HepG2 (cell line): ENCODE results near the gene SERHL2. TPM values are rescaled to one million over a fixed set of nuclear protein-coding genes. Genes with fewer than 3 reads are reported as not detected.
A peak's percentile ranks its signal among the peaks of the same experiment; 100 is the strongest.

Source experiments
- BRF2 ChIP-seq: sonication (generic); formaldehyde crosslinking; IDR thresholded peaks from 2 replicates; pipeline ENCODE4 v1.8.1; 2022; ENCODE audit warnings: mild to moderate bottlenecking, missing genetic modification reagents
- E2F1 ChIP-seq: sonication (generic); formaldehyde crosslinking; IDR thresholded peaks from 2 replicates; pipeline ENCODE4 v1.5.0; 2020; ENCODE audit warnings: missing genetic modification reagents
- GATAD1 ChIP-seq: IDR thresholded peaks from 2 replicates; pipeline ENCODE4 v1.6.1; 2016; ENCODE audit warnings: missing genetic modification reagents, missing compliant biosample characterization
- GPBP1L1 ChIP-seq: sonication (generic); formaldehyde crosslinking; IDR thresholded peaks from 2 replicates; pipeline ENCODE4 v1.5.0; 2020; ENCODE audit warnings: mild to moderate bottlenecking, missing genetic modification reagents
- KDM6A ChIP-seq: IDR thresholded peaks from 2 replicates; pipeline ENCODE4 v1.6.1; 2016; ENCODE audit warnings: low read depth
- MIXL1 ChIP-seq: IDR thresholded peaks from 2 replicates; pipeline ENCODE4 v1.6.1; 2016
- SP2 ChIP-seq: sonication (generic); formaldehyde crosslinking; IDR thresholded peaks from 2 replicates; pipeline ENCODE4 v1.5.1; 2020; ENCODE audit warnings: mild to moderate bottlenecking, missing genetic modification reagents
- SRSF9 ChIP-seq: fragments of 200-400 bp; formaldehyde crosslinking; IDR thresholded peaks from 2 replicates; pipeline ENCODE4 v1.6.1; 2018; ENCODE audit warnings: borderline replicate concordance, mild to moderate bottlenecking, low read depth, low read length; ENCODE audit not compliant: insufficient read depth, poor library complexity, severe bottlenecking
- THAP11 ChIP-seq: IDR thresholded peaks from 2 replicates; pipeline ENCODE4 v1.6.1; 2016; ENCODE audit warnings: missing biosample characterization, missing genetic modification reagents
- ZNF343 ChIP-seq: sonication (generic); formaldehyde crosslinking; IDR thresholded peaks from 2 replicates; pipeline ENCODE4 v1.4.0; 2020; ENCODE audit warnings: mild to moderate bottlenecking, missing genetic modification reagents
- ZNF407 ChIP-seq: sonication (generic); formaldehyde crosslinking; IDR thresholded peaks from one replicate; pipeline ENCODE4 v1.5.1; 2020; ENCODE audit warnings: mild to moderate bottlenecking, missing genetic modification reagents; ENCODE audit errors: not compliant biosample characterization
- ZNF510 ChIP-seq: sonication (generic); formaldehyde crosslinking; IDR thresholded peaks from 2 replicates; pipeline ENCODE4 v1.4.0; 2020; ENCODE audit warnings: low read depth, mild to moderate bottlenecking, missing genetic modification reagents
- ZNF546 ChIP-seq: sonication (generic); formaldehyde crosslinking; conservative IDR thresholded peaks from 2 replicates; pipeline ENCODE4 v1.8.1; 2023; ENCODE audit warnings: mild to moderate bottlenecking, missing genetic modification reagents
- ZNF580 ChIP-seq: IDR thresholded peaks from 2 replicates; pipeline ENCODE4 v1.6.1; 2016; ENCODE audit warnings: low read depth, borderline replicate concordance
- ZNF740 ChIP-seq: sonication (generic); formaldehyde crosslinking; IDR thresholded peaks from 2 replicates; pipeline ENCODE4 v1.4.0; 2020; ENCODE audit warnings: missing genetic modification reagents
- ZNF883 ChIP-seq: sonication (generic); formaldehyde crosslinking; IDR thresholded peaks from 2 replicates; pipeline ENCODE4 v1.5.1; 2020; ENCODE audit warnings: mild to moderate bottlenecking, missing genetic modification reagents; ENCODE audit errors: not compliant biosample characterization
- polyA plus RNA-seq, 8 experiments: library from polyadenylated mRNA; depleted of rRNA in 3 of 8; stranded (reverse) in 7 of 8; unstranded in 1 of 8; fragments of >200 nt; fragmentation: Illumina TruSeq in 4 of 8; extraction: Trizol in 4 of 8; gene quantifications; 2 replicates each; pipeline versions ENCODE4 v1.2.1 to v1.2.3, GENCODE V29; 2011 to 2016; ENCODE audit warnings: low read depth in 4 of 8, missing spikeins in 1 of 8, mixed read lengths in 1 of 8; ENCODE audit not compliant: insufficient read depth in 1 of 8
- total RNA-seq, 5 experiments: library from RNA; depleted of rRNA; stranded (reverse); fragments of >200 nt; fragmentation: Illumina TruSeq; extraction: Trizol; gene quantifications; 2 replicates each; pipeline ENCODE4 v1.2.3, GENCODE V29; 2016; ENCODE audit warnings: low read depth in 1 of 5

SERHL2 gene
- total and polyA plus RNA-seq, 2 of the 13 experiments (the other 11 are each of a cell fraction or from before 2014, with no cell fraction given), result 1.0 to 1.8 TPM

GRCh38 chr22:42615092-42615859, 61.5 kb downstream of the SERHL2 start (continued):
- TF ChIP-seq E2F1 (CRISPR knock-in tag) (0 out of 2 replicates have a peak, but pooled peaks have one; percentile 10), ZNF580 (CRISPR knock-in tag) (peak; percentile 80; the same call in 1 of the 2 replicates), GPBP1L1 (no peak), ZNF883 (peak; percentile 45), ZNF407 (peak; percentile 51), GATAD1 (CRISPR knock-in tag) (peak; percentile 65), THAP11 (CRISPR knock-in tag) (peak; percentile 88), SRSF9 (no peak), SP2 (no peak), ZNF510 (0 out of 2 replicates have a peak, but pooled peaks have one; percentile 50), MIXL1 (CRISPR knock-in tag) (peak; percentile 12; the same call in 1 of the 2 replicates), ZNF740 (no peak), ZNF546 (CRISPR knock-in tag) (no peak; the same call in 1 of the 2 replicates), KDM6A (CRISPR knock-in tag) (no peak), BRF2 (CRISPR knock-in tag) (peak; percentile 97), ZNF343 (CRISPR knock-in tag) (no peak)
